NB4 (cell line): ENCODE measurements around the gene MACROD2.

ENCODE experiments used
- DNase-seq: peaks from one replicate; pipeline ENCODE4 v3.0.0; 2010; ENCODE audit warnings: low read depth
- H3K4me3 ChIP-seq: one replicate; pipeline ENCODE4 v1.5.1; 2011; ENCODE audit warnings: mild to moderate bottlenecking, low read depth, low read length, moderate library complexity
- CTCF ChIP-seq: IDR thresholded peaks from one replicate; pipeline ENCODE4 v1.5.1; 2012; ENCODE audit warnings: low read depth, low read length
- MYC ChIP-seq: IDR thresholded peaks from 2 replicates; pipeline ENCODE4 v1.6.1; 2011; ENCODE audit warnings: low read depth, low read length
- POLR2A ChIP-seq: IDR thresholded peaks from 2 replicates; pipeline ENCODE4 v1.6.1; 2011; ENCODE audit warnings: mild to moderate bottlenecking; ENCODE audit not compliant: insufficient read length; ENCODE audit errors: extremely low read depth
- TF ChIP-seq, protein P1 (sequence below): IDR thresholded peaks from 2 replicates; pipeline ENCODE4 v1.6.1; 2011; ENCODE audit warnings: low read depth, low read length

MACROD2 gene

DNA sequence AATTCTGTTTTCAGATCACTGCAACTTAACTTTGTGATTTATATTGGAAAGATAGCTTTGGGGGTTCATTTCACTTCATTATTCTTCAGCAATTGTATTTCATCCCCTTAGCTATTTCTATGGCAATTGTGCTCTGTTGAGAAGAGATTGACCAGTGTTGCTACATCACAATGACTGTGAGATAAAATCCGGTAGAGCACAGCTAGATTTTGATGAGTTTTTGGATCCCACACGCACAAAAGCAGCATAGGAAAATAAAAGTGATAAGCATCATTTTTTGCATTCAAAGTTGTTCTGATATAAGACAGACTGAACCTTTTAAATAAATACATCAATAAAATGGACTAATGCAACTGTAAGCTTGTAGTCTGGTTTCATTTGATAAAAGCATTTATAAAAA, 1843.2 kb downstream of the MACROD2 start:
- H3K4me3 ChIP-seq = no peak overlapping the region
- TF ChIP-seq, protein P1, sequence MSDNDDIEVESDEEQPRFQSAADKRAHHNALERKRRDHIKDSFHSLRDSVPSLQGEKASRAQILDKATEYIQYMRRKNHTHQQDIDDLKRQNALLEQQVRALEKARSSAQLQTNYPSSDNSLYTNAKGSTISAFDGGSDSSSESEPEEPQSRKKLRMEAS = no peak
- TF ChIP-seq POLR2A = no peak
- no peak for TF ChIP-seq MYC
- no peak for TF ChIP-seq CTCF
- no peak for DNase-seq

- H3K4me3 ChIP-seq = no peak overlapping the region
- TF ChIP-seq POLR2A (no peak), MYC (no peak), CTCF (no peak)
- TF ChIP-seq, protein P1 = no peak
- no peak for DNase-seq
These were observed 1845.5 kb downstream of the MACROD2 start for GRCh38 chr20:15840636-15841301.

DNA sequence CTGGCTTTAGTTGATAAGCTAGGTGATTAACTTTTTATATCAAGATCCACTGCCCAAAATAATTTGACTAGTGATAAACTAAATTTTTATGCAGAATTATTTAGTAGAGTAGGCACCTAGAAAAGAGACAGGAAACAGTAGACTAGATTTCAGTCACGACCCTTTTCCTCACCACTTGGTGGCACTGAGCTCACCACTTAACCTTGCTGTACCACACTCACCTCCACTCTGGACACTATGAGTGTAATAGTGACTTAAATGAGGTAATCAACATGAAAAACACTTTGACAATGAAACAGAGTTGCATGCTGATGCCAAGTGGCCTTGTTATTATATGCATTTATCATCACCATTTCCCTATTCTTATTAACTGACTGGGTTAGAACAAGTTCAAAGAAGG, 1847.6 kb downstream of the MACROD2 start:
- TF ChIP-seq MYC (no peak), CTCF (no peak), POLR2A (no peak)
- TF ChIP-seq, protein P1 = no peak
- no peak for DNase-seq
- H3K4me3 ChIP-seq = no peak overlapping the region

DNA sequence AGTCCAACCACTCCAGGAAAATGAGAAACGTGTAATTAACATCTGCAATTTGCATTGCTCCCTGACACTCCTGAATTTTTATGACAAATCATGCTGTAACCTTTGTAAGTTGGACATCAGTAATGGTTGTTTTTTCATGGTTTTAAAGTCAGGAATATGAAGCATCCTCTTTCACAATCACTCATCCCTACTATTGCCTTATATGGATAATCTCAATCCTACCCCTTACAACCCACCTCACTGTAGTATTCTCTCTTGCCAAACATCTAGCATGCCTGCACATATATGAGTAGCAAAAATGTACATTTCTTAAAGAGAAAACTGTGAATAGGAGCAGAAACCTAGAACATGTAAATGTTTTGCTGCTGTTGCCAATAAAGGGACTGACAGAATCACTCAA, 1848.5 kb downstream of the MACROD2 start:
- TF ChIP-seq POLR2A (no peak), CTCF (no peak), MYC (no peak)
- TF ChIP-seq, protein P1 = no peak
- no peak for DNase-seq

DNA sequence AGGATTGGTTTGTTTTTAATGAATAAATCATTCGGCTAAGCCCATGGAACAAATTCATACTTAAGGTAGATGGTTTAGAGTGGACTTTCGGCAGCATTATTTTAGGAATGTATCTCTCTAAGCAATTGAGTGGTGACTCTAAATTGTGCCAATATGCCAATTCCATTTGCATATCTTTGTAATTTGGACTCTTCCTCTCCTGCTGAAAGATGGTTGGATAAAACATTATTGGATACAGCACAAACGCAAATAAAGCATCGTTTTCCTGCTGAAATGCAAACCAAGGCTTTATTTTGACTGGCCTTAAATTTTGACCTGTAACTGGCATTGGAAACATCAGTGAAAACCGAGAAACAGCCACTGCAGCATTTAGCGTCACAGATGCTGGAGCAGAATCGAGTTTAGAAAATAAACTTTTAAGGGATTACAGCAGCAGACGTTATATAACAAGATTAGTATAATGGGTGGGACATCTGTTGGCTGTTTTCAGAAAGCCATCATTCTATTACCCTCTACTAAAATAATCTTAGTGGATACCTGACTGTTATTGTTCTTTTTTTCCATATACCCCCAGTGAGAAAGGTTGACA, 1852.0 kb downstream of the MACROD2 start:
- no peak overlapping the region for H3K4me3 ChIP-seq
- no peak for TF ChIP-seq POLR2A
- no peak for TF ChIP-seq CTCF
- TF ChIP-seq MYC = no peak
- TF ChIP-seq, protein P1 = no peak
- no peak for DNase-seq

More for the DNA sequence above, 1848.5 kb downstream of the MACROD2 start:
- H3K4me3 ChIP-seq = no peak overlapping the region
